ENCODE measurements around the gene RSRP1. TPM values are rescaled to one million over a fixed set of nuclear protein-coding genes. Genes with fewer than 3 reads are reported as not detected.
"Not testable (repeated sequence)": the region's sequence is repeated elsewhere in the genome, so short reads cannot be mapped to it uniquely, and the experiment has no call there.

RSRP1 gene
- total RNA-seq, 2 donors from 2014 or later, result 193 to 208 TPM

GRCh38 chr1:25238046-25238445, 9.2 kb downstream of the RSRP1 start:
- Histone ChIP-seq H3K27me3 (replicated peaks; ENCODE audit: insufficient read depth) (no peaks in the 10 kb centered on the region), H3K27ac (no peak overlapping the region), H3K4me1 (ENCODE audit: control insufficient read depth in 1 of 2, low read depth in 2 of 2) (peaks cover 18 to 38% of the 10 kb centered on the region in 2 donors), H3K4me3 (no peak overlapping the region), H3K36me3 (peaks cover 17% of the 10 kb centered on the region), H3K9me3 (no peaks in the 10 kb centered on the region)
- DNase-seq (ENCODE audit: low spot score) (no peak), ATAC-seq (ENCODE audit: insufficient number of reproducible peaks, low FRiP score, low read depth) (no peak)
- TF ChIP-seq, protein P1, sequence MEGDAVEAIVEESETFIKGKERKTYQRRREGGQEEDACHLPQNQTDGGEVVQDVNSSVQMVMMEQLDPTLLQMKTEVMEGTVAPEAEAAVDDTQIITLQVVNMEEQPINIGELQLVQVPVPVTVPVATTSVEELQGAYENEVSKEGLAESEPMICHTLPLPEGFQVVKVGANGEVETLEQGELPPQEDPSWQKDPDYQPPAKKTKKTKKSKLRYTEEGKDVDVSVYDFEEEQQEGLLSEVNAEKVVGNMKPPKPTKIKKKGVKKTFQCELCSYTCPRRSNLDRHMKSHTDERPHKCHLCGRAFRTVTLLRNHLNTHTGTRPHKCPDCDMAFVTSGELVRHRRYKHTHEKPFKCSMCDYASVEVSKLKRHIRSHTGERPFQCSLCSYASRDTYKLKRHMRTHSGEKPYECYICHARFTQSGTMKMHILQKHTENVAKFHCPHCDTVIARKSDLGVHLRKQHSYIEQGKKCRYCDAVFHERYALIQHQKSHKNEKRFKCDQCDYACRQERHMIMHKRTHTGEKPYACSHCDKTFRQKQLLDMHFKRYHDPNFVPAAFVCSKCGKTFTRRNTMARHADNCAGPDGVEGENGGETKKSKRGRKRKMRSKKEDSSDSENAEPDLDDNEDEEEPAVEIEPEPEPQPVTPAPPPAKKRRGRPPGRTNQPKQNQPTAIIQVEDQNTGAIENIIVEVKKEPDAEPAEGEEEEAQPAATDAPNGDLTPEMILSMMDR (IDR thresholded peaks at IDR 0.05), result no peak

GRCh38 chr1:25236261-25236660, 11.0 kb downstream of the RSRP1 start:
- H3K27me3 ChIP-seq (replicated peaks; ENCODE audit: insufficient read depth); H3K36me3 ChIP-seq; H3K27ac ChIP-seq; H3K4me3 ChIP-seq; DNase-seq (ENCODE audit: low spot score); ATAC-seq (ENCODE audit: insufficient number of reproducible peaks, low FRiP score, low read depth); H3K9me3 ChIP-seq: not testable (repeated sequence)
- peaks cover 20 to 42% of the 10 kb centered on the region in 2 donors for H3K4me1 ChIP-seq (ENCODE audit: control insufficient read depth in 1 of 2, low read depth in 2 of 2)

DNA sequence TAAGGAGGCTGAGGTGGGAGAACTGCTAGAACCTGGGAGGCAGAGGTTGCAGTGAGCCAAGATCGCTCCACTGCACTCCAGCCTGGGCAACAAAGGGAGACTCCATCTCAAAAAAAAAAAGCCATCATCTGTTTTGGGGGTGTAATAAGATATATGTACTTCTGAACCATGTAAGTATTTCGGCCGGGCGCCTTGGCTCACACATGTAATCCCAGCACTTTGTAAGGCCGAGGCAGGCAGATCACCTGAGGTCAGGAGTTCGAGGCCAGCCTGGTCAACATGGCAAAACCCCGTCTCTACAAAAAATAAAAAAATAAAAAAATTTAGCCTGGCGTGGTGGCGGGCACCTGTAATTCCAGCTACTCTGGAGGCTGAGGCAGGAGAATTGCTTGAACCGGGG, 11.8 kb downstream of the RSRP1 start:
- H3K4me1 ChIP-seq (ENCODE audit: control insufficient read depth in 1 of 2, low read depth in 2 of 2), result peaks cover 18 to 34% of the 10 kb centered on the region in 2 donors
- not testable (repeated sequence) for H3K4me3 ChIP-seq; H3K27ac ChIP-seq; DNase-seq (ENCODE audit: low spot score); H3K27me3 ChIP-seq (replicated peaks; ENCODE audit: insufficient read depth); ATAC-seq (ENCODE audit: insufficient number of reproducible peaks, low FRiP score, low read depth); H3K36me3 ChIP-seq; H3K9me3 ChIP-seq

DNA sequence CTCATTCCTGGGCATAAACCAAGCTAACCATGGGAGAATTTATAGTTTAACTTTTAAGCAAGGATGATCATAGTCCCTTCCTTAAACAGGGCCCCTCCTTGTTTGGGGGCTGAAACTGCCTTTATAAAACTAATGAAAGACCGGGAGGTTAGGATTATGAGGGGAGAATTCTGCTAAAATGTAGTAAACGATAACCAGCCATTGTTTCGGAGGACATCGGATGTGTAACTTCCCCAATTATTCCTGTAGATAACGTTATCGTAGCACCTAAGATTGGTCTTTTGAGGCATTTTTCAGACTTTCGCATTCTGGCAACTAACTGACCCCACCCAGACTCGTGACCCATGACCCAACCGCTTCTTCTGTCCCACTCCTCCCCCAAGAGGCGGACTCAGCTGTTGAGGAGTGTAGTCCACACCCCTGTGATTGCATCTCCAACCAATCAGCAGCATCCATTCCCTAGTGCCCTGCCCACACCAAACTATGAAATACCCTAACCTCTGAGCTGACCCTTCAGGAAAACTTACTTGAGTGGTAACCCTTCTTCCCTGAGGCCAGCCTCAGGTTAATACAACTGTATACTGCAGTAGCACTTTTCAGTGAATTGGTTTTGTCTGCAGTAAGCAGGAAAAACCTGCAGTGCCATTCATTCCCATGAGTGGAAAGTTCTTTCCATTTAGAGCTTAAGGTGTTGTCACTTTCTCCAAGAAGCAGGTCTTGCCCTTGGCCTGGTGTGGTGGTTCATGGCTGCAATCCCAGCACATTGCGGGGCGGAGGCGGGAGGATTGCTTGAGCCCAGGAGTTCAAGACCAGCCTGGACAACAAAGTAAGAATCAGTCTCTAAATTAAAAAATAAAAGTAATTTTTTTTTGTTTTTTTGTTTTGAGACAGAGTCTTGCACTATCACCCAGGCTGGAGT, 14.1 kb downstream of the RSRP1 start:
- peak overlapping the region; percentile 83 for H3K4me3 ChIP-seq
- no peaks in the 10 kb centered on the region for H3K27me3 ChIP-seq (replicated peaks; ENCODE audit: insufficient read depth)
- peak; percentile 48 for ATAC-seq (ENCODE audit: insufficient number of reproducible peaks, low FRiP score, low read depth)
- H3K36me3 ChIP-seq, result peaks cover 17% of the 10 kb centered on the region
- TF ChIP-seq, protein P1 (IDR thresholded peaks at IDR 0.05), result no peak
- H3K4me1 ChIP-seq (ENCODE audit: control insufficient read depth in 1 of 2, low read depth in 2 of 2), result peaks cover 15 to 23% of the 10 kb centered on the region in 2 donors
- peak overlapping the region; percentile 85 to 94 for H3K27ac ChIP-seq
- H3K9me3 ChIP-seq, result no peaks in the 10 kb centered on the region
- DNase-seq (ENCODE audit: low spot score), result peak; percentile 71

DNA sequence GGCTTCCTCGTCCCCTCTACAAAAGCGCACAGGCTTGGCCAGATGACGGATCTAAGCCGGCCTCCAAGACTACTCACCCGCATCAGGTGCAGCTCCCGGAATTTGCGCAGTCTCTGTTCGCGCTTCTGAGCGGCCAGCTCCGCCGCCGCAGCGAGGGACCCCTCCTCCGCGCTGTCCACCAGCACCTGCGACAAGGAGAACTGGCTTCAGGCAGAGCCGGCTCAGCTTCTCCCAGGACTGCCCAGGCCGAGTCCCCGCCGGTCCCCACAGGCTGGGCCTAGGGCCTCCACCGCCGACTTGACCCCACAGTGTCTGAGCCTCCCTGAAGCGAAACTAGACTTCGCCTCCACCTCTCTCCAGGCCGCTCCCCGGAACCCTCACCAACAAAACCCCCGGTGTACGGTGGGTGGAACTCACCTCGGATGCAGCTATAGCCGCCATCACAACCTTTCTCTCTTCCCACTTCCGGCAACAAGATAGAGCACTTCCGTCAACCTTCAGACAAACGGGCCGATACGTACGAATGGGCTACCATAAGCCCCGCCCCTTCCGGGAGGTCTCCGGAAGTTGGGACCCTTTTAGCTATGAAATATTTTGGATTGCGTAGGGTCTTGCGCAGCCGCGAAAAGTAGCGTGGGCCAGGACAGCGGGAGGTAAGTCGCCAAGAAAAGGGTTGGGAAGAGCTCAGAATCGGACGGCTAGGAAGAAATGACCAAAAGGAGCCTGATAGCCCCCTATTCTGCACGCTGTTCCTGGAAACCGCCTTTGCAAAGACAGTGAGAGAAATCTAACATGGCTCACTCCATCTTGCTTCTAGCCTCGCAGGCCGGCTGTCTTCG, 15.0 kb downstream of the RSRP1 start, which contains the start of gene SYF2:
SYF2 (minus strand) TSS at position 476 of the 839 bp plus-strand sequence; CDS start at position 441, 35 bp downstream.
- DNase-seq (ENCODE audit: low spot score), result peak; percentile 75
- no peaks in the 10 kb centered on the region for H3K27me3 ChIP-seq (replicated peaks; ENCODE audit: insufficient read depth)
- H3K4me1 ChIP-seq (ENCODE audit: control insufficient read depth in 1 of 2, low read depth in 2 of 2), result peaks cover 15 to 23% of the 10 kb centered on the region in 2 donors
- peak; percentile 94 for ATAC-seq (ENCODE audit: insufficient number of reproducible peaks, low FRiP score, low read depth)
- peak within 1 kb of the TSS; percentile 83 for H3K4me3 ChIP-seq
- peaks cover 23% of the 10 kb centered on the region for H3K36me3 ChIP-seq
- TF ChIP-seq, protein P1 (IDR thresholded peaks at IDR 0.05), result no peak
- H3K27ac ChIP-seq, result peak within 1 kb of the TSS; percentile 85 to 94
- H3K9me3 ChIP-seq, result no peaks in the 10 kb centered on the region

- DNase-seq (ENCODE audit: low spot score) (no peak), ATAC-seq (ENCODE audit: insufficient number of reproducible peaks, low FRiP score, low read depth) (no peak)
- Histone ChIP-seq H3K27ac (no peak overlapping the region), H3K36me3 (peaks cover 60% of the 10 kb centered on the region), H3K9me3 (no peaks in the 10 kb centered on the region), H3K4me1 (ENCODE audit: control insufficient read depth in 1 of 2, low read depth in 2 of 2) (no peaks in the 10 kb centered on the region), H3K27me3 (replicated peaks; ENCODE audit: insufficient read depth) (no peaks in the 10 kb centered on the region), H3K4me3 (no peak overlapping the region)
- TF ChIP-seq, protein P1 (IDR thresholded peaks at IDR 0.05), result no peak
Observed at GRCh38 chr1:25223471-25223870, 23.8 kb downstream of the RSRP1 start.

Measured in thoracic aorta (tissue), 2 donors.